KMS-11 (cell line): ENCODE data around the gene ST3GAL2.
"Not testable (repeated sequence)": the region's sequence is repeated elsewhere in the genome, so short reads cannot be mapped to it uniquely, and the experiment has no call there.

Source experiments
- H2AFZ ChIP-seq: fragments of 200-600 bp; sonication (generic); 2 replicates; pipeline ENCODE4 v1.6.1; 2016; ENCODE audit warnings: antibody characterized with exemption, mixed run types, low read depth
- H3K27ac ChIP-seq: fragments of 200-600 bp; sonication (generic); 2 replicates; pipeline ENCODE4 v1.6.1; 2016; ENCODE audit warnings: mild to moderate bottlenecking, mixed run types
- H3K27me3 ChIP-seq: fragments of 200-600 bp; sonication (generic); 2 replicates; pipeline ENCODE4 v1.6.1; 2017; ENCODE audit warnings: mild to moderate bottlenecking, low read depth, mixed run types, moderate library complexity; ENCODE audit not compliant: insufficient read depth
- H3K36me3 ChIP-seq: fragments of 200-600 bp; sonication (generic); 2 replicates; pipeline ENCODE4 v1.6.1; 2017; ENCODE audit warnings: mild to moderate bottlenecking, mixed run types; ENCODE audit not compliant: insufficient read depth
- H3K4me1 ChIP-seq: fragments of 200-600 bp; sonication (generic); 2 replicates; pipeline ENCODE4 v1.6.1; 2016; ENCODE audit warnings: mild to moderate bottlenecking, low read depth, mixed run types; ENCODE audit not compliant: poor library complexity, severe bottlenecking
- H3K4me2 ChIP-seq: fragments of 200-600 bp; sonication (generic); 2 replicates; pipeline ENCODE4 v1.7.0; 2016; ENCODE audit warnings: mild to moderate bottlenecking, mixed run types
- H3K4me3 ChIP-seq: fragments of 200-600 bp; sonication (generic); IDR thresholded peaks from 2 replicates; pipeline ENCODE4 v1.6.1; 2017; ENCODE audit warnings: low read depth, low read length, mixed read lengths; ENCODE audit not compliant: insufficient read depth
- H3K79me2 ChIP-seq: fragments of 200-600 bp; sonication (generic); 2 replicates; pipeline ENCODE4 v1.6.1; 2016; ENCODE audit warnings: low read depth, mixed run types; ENCODE audit not compliant: insufficient read depth
- H3K9ac ChIP-seq: fragments of 200-600 bp; sonication (generic); 2 replicates; pipeline ENCODE4 v1.6.1; 2016; ENCODE audit warnings: mild to moderate bottlenecking, mixed run types
- H4K20me1 ChIP-seq: fragments of 200-600 bp; sonication (generic); 2 replicates; pipeline ENCODE4 v1.6.1; 2016; ENCODE audit warnings: mild to moderate bottlenecking, mixed run types; ENCODE audit not compliant: insufficient read depth
- CTCF ChIP-seq: fragments of 200-600 bp; sonication (generic); conservative IDR thresholded peaks from 2 replicates; pipeline ENCODE4 v1.6.1; 2017; ENCODE audit warnings: low read depth, mild to moderate bottlenecking, antibody characterized with exemption, low read length, moderate library complexity, mixed read lengths

ST3GAL2 gene

GRCh38 chr16:70342016-70342415, 96.9 kb downstream of the ST3GAL2 start:
- H2AFZ ChIP-seq, result no peak overlapping the region
- H4K20me1 ChIP-seq, result no peaks in the 10 kb centered on the region
- no peaks in the 10 kb centered on the region for H3K36me3 ChIP-seq
- H3K4me2 ChIP-seq, result no peak overlapping the region
- TF ChIP-seq CTCF, result no peak
- H3K27ac ChIP-seq, result no peak overlapping the region
- no peaks in the 10 kb centered on the region for H3K27me3 ChIP-seq
- H3K4me1 ChIP-seq, result peaks cover 6% of the 10 kb centered on the region
- H3K79me2 ChIP-seq, result peaks cover 8% of the 10 kb centered on the region; the same call in 1 of the 2 replicates
- H3K4me3 ChIP-seq, result no peak overlapping the region
- H3K9ac ChIP-seq, result no peak overlapping the region

GRCh38 chr16:70341600-70341999, 97.3 kb downstream of the ST3GAL2 start:
- Histone ChIP-seq H3K9ac (no peak overlapping the region), H2AFZ (no peak overlapping the region), H3K27ac (no peak overlapping the region), H3K79me2 (peaks cover 7% of the 10 kb centered on the region; the same call in 1 of the 2 replicates), H3K36me3 (no peaks in the 10 kb centered on the region), H3K4me1 (peaks cover 6% of the 10 kb centered on the region), H3K4me2 (no peak overlapping the region), H4K20me1 (no peaks in the 10 kb centered on the region), H3K27me3 (no peaks in the 10 kb centered on the region), H3K4me3 (no peak overlapping the region)
- TF ChIP-seq CTCF, result no peak

- TF ChIP-seq CTCF, result no peak
- H4K20me1 ChIP-seq, result no peaks in the 10 kb centered on the region
- H3K9ac ChIP-seq, result no peak overlapping the region
- H3K4me3 ChIP-seq, result no peak overlapping the region
- no peaks in the 10 kb centered on the region for H3K79me2 ChIP-seq
- H3K4me1 ChIP-seq, result no peaks in the 10 kb centered on the region
- H2AFZ ChIP-seq, result no peak overlapping the region
- no peaks in the 10 kb centered on the region for H3K27me3 ChIP-seq
- H3K36me3 ChIP-seq, result no peaks in the 10 kb centered on the region
- no peak overlapping the region for H3K4me2 ChIP-seq
- no peak overlapping the region for H3K27ac ChIP-seq
Observed at GRCh38 chr16:70337814-70338213, 101.1 kb downstream of the ST3GAL2 start.

GRCh38 chr16:70332728-70333127, 106.2 kb downstream of the ST3GAL2 start:
- H3K27ac ChIP-seq, H3K79me2 ChIP-seq, H3K4me3 ChIP-seq, H3K27me3 ChIP-seq, H2AFZ ChIP-seq, H3K36me3 ChIP-seq, H3K4me1 ChIP-seq, H4K20me1 ChIP-seq, H3K4me2 ChIP-seq, H3K9ac ChIP-seq: not testable (repeated sequence)

- no peak overlapping the region for H3K9ac ChIP-seq
- no peaks in the 10 kb centered on the region for H3K4me1 ChIP-seq
- peak; percentile 72 for TF ChIP-seq CTCF
- no peak overlapping the region for H3K27ac ChIP-seq
- H3K27me3 ChIP-seq, result no peaks in the 10 kb centered on the region
- no peaks in the 10 kb centered on the region for H3K36me3 ChIP-seq
- no peaks in the 10 kb centered on the region for H4K20me1 ChIP-seq
- no peaks in the 10 kb centered on the region for H3K79me2 ChIP-seq
- H2AFZ ChIP-seq, result no peak overlapping the region
- H3K4me3 ChIP-seq, result no peak overlapping the region
- H3K4me2 ChIP-seq, result no peak overlapping the region
Observed at GRCh38 chr16:70331588-70332358, 107.1 kb downstream of the ST3GAL2 start.
